ENCODE measurements around the gene FOXA3.

FOXA3 gene

GRCh38 chr19:45899253-45899652, 35.1 kb downstream of the FOXA3 start:
- TF ChIP-seq CTCF (IDR thresholded peaks at IDR 0.05; ENCODE audit: borderline replicate concordance, insufficient read depth, low read depth, low read length), result no peak
- H3K4me3 ChIP-seq (ENCODE audit: low read depth, low read length), result no peak overlapping the region

GRCh38 chr19:45899919-45900589, 35.9 kb downstream of the FOXA3 start:
- no peak for TF ChIP-seq CTCF (IDR thresholded peaks at IDR 0.05; ENCODE audit: borderline replicate concordance, insufficient read depth, low read depth, low read length)
- H3K4me3 ChIP-seq (ENCODE audit: low read depth, low read length), result no peak overlapping the region

GRCh38 chr19:45900738-45901431, 36.8 kb downstream of the FOXA3 start:
- peak overlapping the region; percentile 63 for H3K4me3 ChIP-seq (ENCODE audit: low read depth, low read length)
- no peak for TF ChIP-seq CTCF (IDR thresholded peaks at IDR 0.05; ENCODE audit: borderline replicate concordance, insufficient read depth, low read depth, low read length)

- peak overlapping the region; percentile 63 for H3K4me3 ChIP-seq (ENCODE audit: low read depth, low read length)
- no peak for TF ChIP-seq CTCF (IDR thresholded peaks at IDR 0.05; ENCODE audit: borderline replicate concordance, insufficient read depth, low read depth, low read length)
These were observed 37.3 kb downstream of the FOXA3 start for GRCh38 chr19:45901432-45901911.

GRCh38 chr19:45901912-45902650, 38.0 kb downstream of the FOXA3 start, which contains the start of gene MYPOP:
TSS of gene MYPOP (minus strand) at chr19:45902613. CDS start at chr19:45901773, 840 bp downstream.
- H3K4me3 ChIP-seq (ENCODE audit: low read depth, low read length), result peak within 1 kb of the TSS; percentile 63
- no peak for TF ChIP-seq CTCF (IDR thresholded peaks at IDR 0.05; ENCODE audit: borderline replicate concordance, insufficient read depth, low read depth, low read length)

GRCh38 chr19:45902651-45903625, 38.8 kb downstream of the FOXA3 start:
- no peak for TF ChIP-seq CTCF (IDR thresholded peaks at IDR 0.05; ENCODE audit: borderline replicate concordance, insufficient read depth, low read depth, low read length)
- peak overlapping the region; percentile 63 for H3K4me3 ChIP-seq (ENCODE audit: low read depth, low read length)

Measured in GM12875 (cell line).